T-helper 17 cell (primary cell): ENCODE measurements around the gene DDX5. TPM values are rescaled to one million over a fixed set of nuclear protein-coding genes. Genes with fewer than 3 reads are reported as not detected.

Source experiments
- ATAC-seq: fragments of 150-1000 bp; cut with Tn5 transposase; 2 replicates; pipeline ENCODE4 v1.10.0; 2021; ENCODE audit warnings: mild to moderate bottlenecking, moderate library complexity
- DNase-seq, 3 donors: peaks; one replicate each; pipeline versions ENCODE4 v3.0.0 to v3.0.0-alpha.2; 2020 to 2021
- H3K9me3 ChIP-seq: one replicate; pipeline ENCODE4 v1.7.0; 2013; ENCODE audit warnings: low read length, mild to moderate bottlenecking; ENCODE audit not compliant: control insufficient read depth, poor library complexity, severe bottlenecking
- H3K27ac Mint-ChIP-seq: one replicate; pipeline ENCODE4 v1.8.0; 2022; ENCODE audit warnings: mild to moderate bottlenecking, moderate library complexity, mixed read lengths
- H3K27me3 Mint-ChIP-seq: one replicate; pipeline ENCODE4 v1.8.0; 2022; ENCODE audit warnings: mixed read lengths
- H3K36me3 Mint-ChIP-seq: one replicate; pipeline ENCODE4 v1.8.0; 2022; ENCODE audit warnings: low read depth, mixed read lengths
- H3K4me1 Mint-ChIP-seq: one replicate; pipeline ENCODE4 v1.8.0; 2022; ENCODE audit warnings: mild to moderate bottlenecking, mixed read lengths
- H3K4me3 Mint-ChIP-seq: one replicate; pipeline ENCODE4 v1.8.0; 2022; ENCODE audit warnings: mild to moderate bottlenecking, moderate library complexity, mixed read lengths
- total RNA-seq, 4 donors: library from RNA in 2 of 4; stranded (reverse) in 2 of 4; gene quantifications; one replicate each; pipeline ENCODE4 v1.2.3 and lab custom pipeline; 2022 to 2026

DDX5 gene
- total RNA-seq, 2 donors from 2014 or later: 2,533 to 2,679 TPM

DNA sequence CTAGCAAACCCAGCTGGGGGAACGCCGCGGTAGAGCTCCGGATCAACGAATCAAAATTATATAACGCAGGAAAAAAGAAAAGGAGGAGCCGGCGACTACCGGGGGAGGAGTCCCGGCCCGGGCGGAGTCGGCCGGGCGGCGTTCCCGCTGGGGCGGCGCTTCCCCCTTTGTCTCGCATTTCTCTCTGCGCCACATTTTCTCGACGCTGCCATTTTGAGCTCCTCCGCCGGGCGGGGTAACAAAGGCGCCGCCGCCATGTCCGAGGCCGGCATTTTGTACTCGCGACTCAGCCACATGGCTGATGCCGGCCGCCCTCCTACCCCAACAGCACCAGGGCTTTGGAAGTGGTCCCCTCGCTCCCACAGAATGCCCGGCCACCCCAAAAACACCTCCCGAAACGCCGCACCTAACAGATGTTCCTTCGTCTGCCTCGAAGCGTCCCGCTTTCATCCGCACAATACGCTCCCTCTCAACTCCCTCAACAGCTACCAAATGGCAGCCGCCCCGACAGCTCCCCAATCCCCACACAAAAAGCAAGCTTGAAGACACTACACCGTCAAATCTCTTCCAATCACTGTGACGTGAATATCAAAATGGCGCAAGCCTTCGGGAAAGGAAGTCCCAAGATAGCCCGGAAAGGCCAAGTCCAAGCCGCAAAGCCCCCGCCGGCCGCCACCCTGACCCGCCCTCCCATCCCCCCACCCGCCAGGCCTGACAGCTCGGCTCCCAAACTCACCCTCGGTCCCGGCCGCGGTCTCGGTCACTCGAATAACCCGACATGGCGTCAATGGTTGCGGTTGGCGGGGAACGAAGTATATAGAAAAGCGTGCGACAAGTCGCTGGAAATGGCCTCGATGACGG lies 519 bp downstream of the DDX5 start:
- H3K27me3 Mint-ChIP-seq: no peaks in the 10 kb centered on the region
- H3K27ac Mint-ChIP-seq: peak overlapping the region; percentile 100
- H3K36me3 Mint-ChIP-seq: peaks cover 20% of the 10 kb centered on the region
- DNase-seq (peak; percentile 67 to 76 (median 74)), ATAC-seq (peak; percentile 37)
- peaks cover 63% of the 10 kb centered on the region for H3K4me1 Mint-ChIP-seq
- no peaks in the 10 kb centered on the region for H3K9me3 ChIP-seq
- H3K4me3 Mint-ChIP-seq: peak overlapping the region; percentile 99

DNA sequence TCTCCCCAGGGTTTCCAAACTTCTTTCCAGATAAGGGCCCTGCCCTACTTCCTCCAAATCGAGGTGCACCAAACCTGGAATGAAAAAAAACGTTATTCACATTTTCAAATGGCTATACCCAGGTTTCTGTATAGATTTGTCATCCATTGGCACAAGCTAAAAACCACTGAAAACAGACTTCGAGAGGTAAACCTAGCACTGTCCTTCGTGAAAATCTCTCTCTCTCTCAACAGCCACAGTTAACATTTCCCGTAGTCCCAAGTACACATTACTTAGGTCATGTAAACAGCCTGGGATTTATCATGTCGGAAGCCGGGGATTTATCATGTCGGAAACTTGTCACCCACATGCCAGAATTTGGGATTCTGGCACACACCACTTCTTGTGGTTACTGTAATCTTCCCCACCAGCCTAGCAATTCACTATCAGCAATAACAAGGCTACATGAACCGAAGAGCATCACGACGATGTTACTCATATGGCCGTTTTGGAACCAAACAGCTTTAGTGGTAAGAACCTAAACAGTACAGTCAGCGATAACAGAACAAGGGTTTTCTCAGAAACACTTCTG lies 1.2 kb downstream of the DDX5 start:
- Mint-ChIP-seq H3K4me1 (peaks cover 68% of the 10 kb centered on the region), H3K27me3 (no peaks in the 10 kb centered on the region), H3K4me3 (peak overlapping the region; percentile 99), H3K27ac (peak overlapping the region; percentile 100), H3K36me3 (peaks cover 24% of the 10 kb centered on the region)
- no peaks in the 10 kb centered on the region for H3K9me3 ChIP-seq
- ATAC-seq: no peak
- no peak for DNase-seq

DNA sequence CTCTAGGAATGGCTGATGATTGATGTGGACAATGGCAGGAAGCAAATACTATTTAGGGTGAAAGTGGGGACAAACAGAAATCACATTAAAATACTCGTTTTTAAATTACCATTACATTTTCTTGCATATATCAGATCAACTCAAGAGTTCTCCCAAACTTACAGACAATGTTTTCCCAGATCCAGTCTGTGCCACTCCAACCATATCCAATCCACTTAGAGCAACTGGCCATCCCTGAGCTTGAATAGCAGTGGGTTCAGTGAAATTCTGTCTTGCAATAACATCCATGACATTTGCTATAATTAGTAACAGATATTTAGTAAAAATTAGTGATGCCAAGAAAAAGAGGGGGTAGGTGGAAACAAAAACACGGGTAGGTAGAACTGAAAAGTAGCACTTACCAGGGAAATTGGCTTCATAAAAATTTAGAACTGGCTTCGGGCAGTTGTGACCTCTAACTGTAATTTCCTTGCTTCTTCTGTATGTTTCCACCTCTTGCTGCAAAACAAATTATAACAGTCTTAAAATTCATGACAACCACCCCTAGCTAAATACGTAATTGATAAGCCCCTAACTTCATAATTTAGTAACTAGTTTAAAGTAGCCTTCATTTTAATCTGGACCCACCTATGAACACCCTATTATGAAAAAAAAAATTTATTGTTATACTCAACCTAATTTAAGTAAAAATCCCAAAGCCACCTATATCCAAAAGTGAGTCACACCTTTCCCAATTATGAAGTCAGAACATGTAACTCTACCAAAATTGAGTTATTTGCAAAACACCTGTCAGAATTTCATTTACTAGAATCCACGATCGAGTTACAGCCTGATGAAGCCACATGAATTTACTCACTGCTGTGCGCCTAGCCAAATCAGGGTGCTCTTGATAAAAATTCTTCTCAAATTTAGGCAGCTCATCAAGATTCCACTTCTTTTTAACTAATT lies 2.0 kb downstream of the DDX5 start:
- DNase-seq: no peak
- H3K4me3 Mint-ChIP-seq: peak overlapping the region; percentile 99

DNA sequence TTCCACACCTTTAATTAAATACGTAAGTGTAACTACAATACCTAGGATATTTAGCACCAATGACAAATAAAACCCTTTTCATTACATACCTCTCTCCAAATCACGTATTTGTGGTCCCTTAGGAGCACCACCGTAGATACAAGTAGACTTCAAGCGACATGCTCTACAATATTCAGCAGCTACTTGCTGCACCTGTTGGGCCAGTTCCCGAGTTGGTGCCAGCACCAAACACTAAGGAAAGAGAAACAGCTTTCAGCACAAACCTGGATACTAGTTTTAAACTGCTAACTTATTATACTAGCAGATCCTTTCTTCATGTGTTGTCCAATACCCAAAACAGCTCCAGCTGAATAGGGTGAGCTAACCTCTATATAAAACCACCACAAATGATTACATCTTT lies 2.7 kb downstream of the DDX5 start:
- ATAC-seq: no peak
- H3K9me3 ChIP-seq: no peaks in the 10 kb centered on the region
- Mint-ChIP-seq H3K36me3 (peaks cover 24% of the 10 kb centered on the region), H3K4me3 (peak overlapping the region; percentile 99), H3K27ac (peak overlapping the region; percentile 100), H3K27me3 (no peaks in the 10 kb centered on the region), H3K4me1 (peaks cover 71% of the 10 kb centered on the region)
- no peak for DNase-seq

More for the DNA sequence above, 2.0 kb downstream of the DDX5 start:
- ATAC-seq: no peak
- Mint-ChIP-seq H3K36me3 (peaks cover 24% of the 10 kb centered on the region), H3K27me3 (no peaks in the 10 kb centered on the region), H3K27ac (peak overlapping the region; percentile 100), H3K4me1 (peaks cover 71% of the 10 kb centered on the region)
- no peaks in the 10 kb centered on the region for H3K9me3 ChIP-seq

DNA sequence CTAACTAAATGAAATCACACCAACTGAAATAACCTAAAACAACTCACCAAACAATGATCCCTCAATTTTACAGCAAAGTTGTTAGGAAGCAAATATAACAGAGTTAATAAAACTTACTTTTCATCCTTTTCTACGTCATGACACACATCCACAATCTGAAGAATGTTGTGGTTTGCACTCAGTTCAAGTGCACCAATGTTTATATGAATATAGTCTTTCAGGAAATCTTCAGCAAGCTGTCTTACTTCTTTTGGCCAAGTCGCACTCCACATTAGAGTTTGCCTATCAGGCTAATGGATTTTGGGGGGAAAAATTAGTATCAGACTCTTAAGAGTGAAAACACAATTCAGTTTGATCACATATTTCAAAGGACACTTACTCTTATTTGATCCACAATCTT lies 3.3 kb downstream of the DDX5 start:
- DNase-seq (no peak), ATAC-seq (no peak)
- H3K9me3 ChIP-seq: no peaks in the 10 kb centered on the region
- peak overlapping the region; percentile 100 for H3K27ac Mint-ChIP-seq
- H3K4me1 Mint-ChIP-seq: peaks cover 72% of the 10 kb centered on the region
- H3K4me3 Mint-ChIP-seq: peak overlapping the region; percentile 99
- no peaks in the 10 kb centered on the region for H3K27me3 Mint-ChIP-seq
- H3K36me3 Mint-ChIP-seq: peaks cover 24% of the 10 kb centered on the region

- Mint-ChIP-seq H3K4me3 (peak overlapping the region; percentile 81), H3K36me3 (peaks cover 26% of the 10 kb centered on the region), H3K27ac (peak overlapping the region; percentile 100), H3K27me3 (no peaks in the 10 kb centered on the region), H3K4me1 (peaks cover 76% of the 10 kb centered on the region)
- ATAC-seq (no peak), DNase-seq (no peak)
- H3K9me3 ChIP-seq: no peaks in the 10 kb centered on the region
These were observed 4.1 kb downstream of the DDX5 start for GRCh38 chr17:64502021-64502420.

GRCh38 chr17:64500862-64501765 lies 5.0 kb downstream of the DDX5 start:
- Mint-ChIP-seq H3K27ac (peak overlapping the region; percentile 100), H3K4me1 (peaks cover 80% of the 10 kb centered on the region), H3K36me3 (peaks cover 30% of the 10 kb centered on the region), H3K4me3 (peak overlapping the region; percentile 81), H3K27me3 (no peaks in the 10 kb centered on the region)
- H3K9me3 ChIP-seq: no peaks in the 10 kb centered on the region
- ATAC-seq: no peak
- DNase-seq: no peak

DNA sequence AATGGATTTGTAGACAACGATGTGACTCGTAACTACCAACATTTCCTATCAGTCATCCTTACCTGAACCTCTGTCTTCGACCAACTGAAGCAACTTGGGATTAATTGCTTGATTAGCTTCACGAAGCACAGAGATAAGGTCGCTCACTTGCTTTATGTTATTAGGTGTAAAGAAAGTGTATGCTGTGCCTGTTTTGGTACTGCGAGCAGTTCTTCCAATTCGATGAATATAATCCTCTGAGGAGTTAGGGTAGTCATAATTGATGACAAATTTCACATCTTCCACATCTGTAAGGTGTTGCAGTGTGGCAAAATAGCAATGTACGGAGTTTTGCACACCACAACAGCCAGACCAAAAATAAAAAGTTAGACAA lies 5.6 kb downstream of the DDX5 start:
- peaks cover 78% of the 10 kb centered on the region for H3K4me1 Mint-ChIP-seq
- ATAC-seq (no peak), DNase-seq (no peak)
- H3K27ac Mint-ChIP-seq: peak overlapping the region; percentile 100
- peak overlapping the region; percentile 81 for H3K4me3 Mint-ChIP-seq
- peaks cover 27% of the 10 kb centered on the region for H3K36me3 Mint-ChIP-seq
- no peaks in the 10 kb centered on the region for H3K27me3 Mint-ChIP-seq
- no peaks in the 10 kb centered on the region for H3K9me3 ChIP-seq

- Mint-ChIP-seq H3K4me1 (peaks cover 75% of the 10 kb centered on the region), H3K4me3 (peak overlapping the region; percentile 81), H3K27ac (peak overlapping the region; percentile 100), H3K27me3 (no peaks in the 10 kb centered on the region), H3K36me3 (peaks cover 22% of the 10 kb centered on the region)
- ATAC-seq: no peak
- no peaks in the 10 kb centered on the region for H3K9me3 ChIP-seq
- DNase-seq: no peak
These were observed 6.1 kb downstream of the DDX5 start for GRCh38 chr17:64499805-64500486.

GRCh38 chr17:64498308-64499203 lies 7.5 kb downstream of the DDX5 start:
- peaks cover 73% of the 10 kb centered on the region for H3K4me1 Mint-ChIP-seq
- peak overlapping the region; percentile 100 for H3K4me3 Mint-ChIP-seq
- no peak for DNase-seq
- no peaks in the 10 kb centered on the region for H3K9me3 ChIP-seq
- peaks cover 17% of the 10 kb centered on the region for H3K36me3 Mint-ChIP-seq
- no peaks in the 10 kb centered on the region for H3K27me3 Mint-ChIP-seq
- ATAC-seq: no peak
- H3K27ac Mint-ChIP-seq: peak overlapping the region; percentile 100

- H3K9me3 ChIP-seq: no peaks in the 10 kb centered on the region
- ATAC-seq (no peak), DNase-seq (no peak)
- Mint-ChIP-seq H3K27me3 (no peaks in the 10 kb centered on the region), H3K36me3 (peaks cover 17% of the 10 kb centered on the region), H3K4me3 (peak overlapping the region; percentile 100), H3K27ac (peak overlapping the region; percentile 100), H3K4me1 (peaks cover 67% of the 10 kb centered on the region)
These were observed 8.5 kb downstream of the DDX5 start for GRCh38 chr17:64497565-64498035.
